Left renal cortex interstitium (tissue), 4 donors: Measurements from ENCODE around the gene EPHA2. TPM values are rescaled to one million over a fixed set of nuclear protein-coding genes. Genes with fewer than 3 reads are reported as not detected.
"Not testable (repeated sequence)": the region's sequence is repeated elsewhere in the genome, so short reads cannot be mapped to it uniquely, and the experiment has no call there.

ENCODE experiments used
- DNase-seq, 4 donors: peaks; one replicate each; pipeline ENCODE4 v3.0.0-alpha.2; 2013; ENCODE audit warnings: low read depth in 4 of 4, low spot score in 2 of 4, missing footprints in 1 of 4
- polyA plus RNA-seq, 4 donors: library from polyadenylated mRNA; unstranded; fragments of 120-200 nt; gene quantifications; one replicate each; pipeline ENCODE4 v1.2.1, GENCODE V29; 2013; ENCODE audit not compliant: insufficient read length in 4 of 4

The EPHA2 gene
- 10 to 100 TPM; 12.9 to 25.0 (median 20.1) TPM for polyA plus RNA-seq

DNA sequence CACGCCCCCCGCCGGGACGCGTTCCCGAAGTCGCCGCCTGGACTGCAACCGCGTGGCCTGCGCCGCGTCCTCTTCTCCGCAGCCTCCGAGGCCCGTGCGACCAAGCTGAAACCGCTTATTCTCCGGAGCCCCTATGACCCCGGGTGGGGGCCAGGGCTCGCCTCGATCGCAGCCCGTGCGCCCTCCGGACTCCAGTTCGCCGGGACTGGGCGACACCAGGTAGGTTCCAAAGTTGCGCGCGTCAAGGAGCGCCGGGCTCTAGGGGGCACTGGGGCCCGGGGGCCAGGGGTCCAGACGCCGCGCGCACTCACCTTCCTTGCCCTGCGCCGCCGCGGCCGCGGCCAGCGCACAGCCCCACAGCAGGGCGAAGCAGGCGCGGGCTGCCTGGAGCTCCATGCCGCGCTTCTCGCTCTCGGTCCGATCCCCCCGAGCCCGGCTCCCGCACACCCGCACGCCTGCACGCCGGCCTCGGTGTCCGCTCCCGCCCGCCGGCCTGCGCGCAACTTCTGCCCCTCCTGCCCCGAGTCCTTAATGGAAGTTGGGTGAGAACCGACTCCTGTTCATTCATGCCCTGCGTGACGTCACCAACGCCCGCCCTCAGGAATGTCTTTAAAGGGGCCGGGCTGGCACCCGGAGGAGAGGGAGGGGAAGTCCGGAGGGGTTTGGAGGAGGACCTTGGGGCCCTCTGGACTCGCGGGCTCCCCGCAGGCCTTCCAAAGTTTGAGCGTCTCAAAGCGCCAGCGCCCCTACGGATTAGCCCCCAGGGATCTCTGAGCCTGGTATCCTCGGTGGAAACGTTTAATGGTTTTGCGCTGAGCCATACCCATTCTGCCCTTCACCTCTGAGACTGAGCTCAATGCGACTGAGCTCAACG is at the start of gene EPHA2:
Gene EPHA2, minus strand, starts transcription at position 533 of the 874 bp plus-strand sequence. Its CDS starts 137 bp downstream, at position 396.
- peak in 1 of 4 donors; percentile 96 for DNase-seq

GRCh38 chr1:16205334-16205671 is 49.4 kb upstream of the EPHA2 start:
- no peak for DNase-seq

GRCh38 chr1:16204634-16205333 is 48.9 kb upstream of the EPHA2 start:
- no peak for DNase-seq

- no peak for DNase-seq
These were observed 48.3 kb upstream of the EPHA2 start for GRCh38 chr1:16204216-16204615.

DNA sequence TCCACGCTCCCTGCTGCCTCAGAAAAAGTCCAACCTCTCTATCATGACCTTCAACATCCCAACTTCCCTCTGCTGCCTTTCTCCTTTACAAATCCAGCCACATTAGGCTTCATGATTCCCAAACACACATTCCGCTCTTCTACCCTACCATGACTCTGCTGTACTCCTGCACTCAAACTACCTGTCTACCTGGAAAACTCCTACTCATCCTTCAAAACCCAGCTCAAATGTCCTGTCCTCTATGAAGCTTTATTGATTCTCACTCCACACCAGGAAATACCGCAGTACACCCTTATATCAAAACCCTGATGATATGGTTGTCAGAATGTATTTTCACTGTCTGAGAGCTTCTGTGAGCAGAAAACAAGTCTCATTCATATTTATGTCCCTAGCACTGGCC is 47.7 kb upstream of the EPHA2 start:
- DNase-seq: no peak

- no peak for DNase-seq
These were observed 46.7 kb upstream of the EPHA2 start for GRCh38 chr1:16202281-16203210.

GRCh38 chr1:16199700-16200099 is 43.8 kb upstream of the EPHA2 start:
- no peak for DNase-seq

DNA sequence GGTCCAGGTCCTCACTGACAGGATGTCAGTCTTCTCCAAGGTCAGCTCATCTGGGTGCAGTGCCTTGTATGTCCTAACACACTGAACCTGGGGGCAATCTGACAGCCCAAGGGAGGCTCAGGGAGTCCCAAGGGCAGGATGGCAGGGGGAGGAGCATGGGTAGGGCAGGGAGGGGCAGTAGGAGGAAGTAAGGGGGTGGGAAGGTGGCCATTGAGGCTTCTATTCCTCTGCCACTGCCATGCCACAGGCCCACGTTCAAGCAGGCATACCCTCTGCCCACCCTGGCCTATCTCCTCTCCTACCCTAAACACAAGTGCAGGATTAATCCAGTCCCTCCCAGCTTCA is 43.3 kb upstream of the EPHA2 start:
- no peak for DNase-seq

DNA sequence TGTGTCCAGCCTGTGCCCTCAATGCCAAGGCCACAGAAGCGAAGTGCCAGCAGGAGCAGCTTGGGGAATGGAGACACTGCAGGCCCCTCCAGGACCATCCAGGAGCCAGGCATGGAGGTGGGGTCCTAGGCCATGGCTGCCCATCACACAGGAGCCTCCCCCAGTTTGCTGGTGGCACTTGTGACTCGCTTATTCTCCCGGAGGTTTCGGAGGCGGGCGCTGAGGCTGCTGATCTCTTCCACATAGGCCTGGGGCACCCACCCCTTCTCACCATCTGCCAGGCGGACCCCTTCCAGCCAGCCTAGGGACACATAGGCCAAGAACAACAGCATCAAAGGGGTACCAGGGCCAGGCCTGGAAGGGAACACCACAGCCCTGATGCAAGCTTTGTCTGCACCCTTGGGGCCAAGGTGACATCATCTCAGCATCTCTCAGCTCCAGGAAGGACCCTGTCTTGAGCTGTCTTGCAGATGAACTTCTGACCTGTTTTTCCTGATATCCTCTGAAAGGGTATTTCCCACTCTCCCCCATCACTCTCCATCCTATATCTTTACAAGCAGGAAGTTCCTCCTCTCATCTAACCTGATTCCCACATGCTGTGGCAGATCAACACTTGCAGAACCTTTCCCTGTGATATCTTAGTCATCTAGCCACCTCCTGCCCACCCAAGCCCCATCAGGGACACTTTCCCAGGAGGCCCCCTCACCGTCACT is 42.7 kb upstream of the EPHA2 start:
- DNase-seq: no peak

DNA sequence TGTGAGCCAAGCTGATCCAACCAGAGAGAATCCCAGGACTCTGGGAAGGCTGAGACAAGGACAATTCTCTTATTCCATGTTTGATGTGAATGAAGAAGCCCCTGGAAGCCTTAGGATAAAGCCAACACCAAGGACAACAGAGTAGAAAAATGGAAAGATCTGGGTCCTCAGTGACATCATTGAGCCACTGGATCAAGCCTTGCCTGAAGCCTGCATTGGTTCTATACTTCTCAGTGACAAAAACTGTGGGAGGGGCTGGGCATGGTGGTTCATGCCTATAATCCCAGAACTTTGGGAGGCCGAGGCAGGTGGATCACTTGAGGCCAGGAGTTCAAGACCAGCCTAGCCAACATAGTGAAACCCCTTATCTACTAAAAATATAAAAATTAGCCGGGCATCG is 41.0 kb upstream of the EPHA2 start:
- DNase-seq: no peak

DNA sequence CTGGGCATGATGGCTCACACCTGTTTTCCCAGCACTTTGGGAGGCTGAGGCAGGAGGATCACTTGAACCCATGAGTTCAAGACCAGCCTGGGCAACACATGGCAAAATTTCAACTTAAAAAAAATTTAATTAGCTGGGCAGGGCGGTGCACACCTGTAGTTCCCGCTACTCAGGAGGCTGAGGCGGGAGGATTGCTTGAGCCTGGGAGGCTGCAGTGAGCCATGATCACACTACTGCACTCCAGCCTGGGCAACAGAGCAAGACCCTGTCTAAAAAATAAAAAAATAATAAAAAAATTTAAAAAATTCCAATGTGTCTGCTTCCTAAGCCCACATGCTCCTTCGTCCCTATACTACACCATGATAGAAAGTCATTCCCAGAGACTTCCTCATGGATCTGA is 40.3 kb upstream of the EPHA2 start:
- not testable (repeated sequence) for DNase-seq

- DNase-seq: no peak
These were observed 39.6 kb upstream of the EPHA2 start for GRCh38 chr1:16195518-16195905.

DNA sequence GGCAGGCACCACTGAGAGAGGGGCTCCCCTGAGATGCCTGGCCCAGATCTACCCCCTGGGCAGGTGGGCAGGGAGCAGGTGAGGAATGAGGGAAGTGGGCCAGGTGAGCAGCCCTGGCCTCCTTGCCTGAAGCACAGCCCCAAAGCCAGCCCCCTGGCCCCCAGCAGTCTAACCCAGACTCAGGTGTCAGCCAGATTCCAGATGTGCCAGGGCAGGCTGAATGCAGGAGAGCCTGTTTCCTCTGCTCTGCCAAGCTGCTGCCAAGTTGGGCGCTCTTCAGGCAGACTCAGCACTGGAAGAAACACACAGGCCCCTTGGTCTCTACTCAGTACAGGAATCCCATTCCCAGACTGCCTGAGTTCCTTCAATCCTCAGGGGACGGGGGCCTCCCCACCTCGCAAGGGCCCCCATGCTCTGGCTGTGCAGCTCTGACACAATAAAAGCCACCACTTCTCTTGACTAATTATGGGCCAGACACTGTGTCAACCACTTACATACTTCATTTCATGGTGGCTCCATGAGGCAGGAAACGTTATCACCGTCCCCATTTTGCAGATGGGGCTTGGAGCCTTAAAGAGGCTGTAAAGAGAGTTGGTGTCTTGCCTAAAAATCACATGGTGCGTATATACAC is 36.2 kb upstream of the EPHA2 start:
- DNase-seq: no peak

DNA sequence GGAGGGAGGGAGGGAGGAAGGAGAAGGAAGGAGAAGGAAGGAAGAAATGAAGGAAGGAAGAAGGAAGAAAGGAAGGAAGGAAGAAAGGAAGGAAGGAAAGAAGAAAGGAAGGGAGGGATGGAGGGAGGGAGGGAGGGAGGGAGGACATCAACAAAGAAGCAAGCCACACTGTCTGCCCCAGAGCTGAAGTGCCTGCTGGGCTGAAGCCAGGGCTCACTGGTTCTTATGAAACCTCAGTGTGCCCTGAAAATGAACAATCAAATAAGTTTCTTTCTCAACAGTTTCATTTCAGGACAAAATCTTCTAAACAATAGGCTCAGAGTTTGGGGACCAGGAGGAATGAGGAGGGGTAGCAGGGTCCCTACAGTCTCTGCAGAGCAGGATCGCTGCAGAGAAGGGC is 35.4 kb upstream of the EPHA2 start:
- DNase-seq: no peak

DNA sequence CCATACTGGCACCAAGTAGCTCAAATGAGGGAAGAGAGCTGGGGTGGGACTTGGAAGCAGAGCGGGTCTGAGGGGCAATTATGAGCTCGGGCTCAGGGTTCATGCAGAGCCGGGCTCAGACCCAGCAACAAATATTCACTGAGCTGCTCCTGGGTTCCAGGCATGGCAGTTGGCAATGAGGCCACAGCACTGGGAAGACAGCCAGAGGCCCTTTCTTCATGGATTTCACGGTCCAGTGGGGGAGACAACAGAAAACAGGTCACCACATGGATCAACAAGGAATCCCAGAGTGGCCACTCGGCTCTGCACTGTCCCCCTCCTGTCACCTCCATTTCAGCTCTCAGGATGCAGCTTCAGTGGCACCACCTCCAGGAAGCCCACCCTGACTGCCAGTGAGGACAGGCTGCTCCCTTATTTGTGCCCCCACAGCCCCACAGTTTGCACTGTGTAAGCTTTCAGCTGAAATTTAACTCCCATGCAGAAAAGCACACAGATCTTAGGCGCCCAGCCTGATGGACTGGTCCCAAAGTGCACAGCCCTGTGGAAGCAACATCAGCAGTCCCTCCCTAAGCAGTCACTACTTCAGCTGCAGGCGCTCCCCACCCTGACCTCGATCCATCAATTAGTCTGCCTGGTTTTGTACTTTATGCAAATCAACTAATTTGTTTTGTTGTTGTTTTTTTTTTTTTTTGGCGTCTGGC is 34.2 kb upstream of the EPHA2 start:
- DNase-seq: no peak

GRCh38 chr1:16189003-16189402 is 33.1 kb upstream of the EPHA2 start:
- DNase-seq: no peak

DNA sequence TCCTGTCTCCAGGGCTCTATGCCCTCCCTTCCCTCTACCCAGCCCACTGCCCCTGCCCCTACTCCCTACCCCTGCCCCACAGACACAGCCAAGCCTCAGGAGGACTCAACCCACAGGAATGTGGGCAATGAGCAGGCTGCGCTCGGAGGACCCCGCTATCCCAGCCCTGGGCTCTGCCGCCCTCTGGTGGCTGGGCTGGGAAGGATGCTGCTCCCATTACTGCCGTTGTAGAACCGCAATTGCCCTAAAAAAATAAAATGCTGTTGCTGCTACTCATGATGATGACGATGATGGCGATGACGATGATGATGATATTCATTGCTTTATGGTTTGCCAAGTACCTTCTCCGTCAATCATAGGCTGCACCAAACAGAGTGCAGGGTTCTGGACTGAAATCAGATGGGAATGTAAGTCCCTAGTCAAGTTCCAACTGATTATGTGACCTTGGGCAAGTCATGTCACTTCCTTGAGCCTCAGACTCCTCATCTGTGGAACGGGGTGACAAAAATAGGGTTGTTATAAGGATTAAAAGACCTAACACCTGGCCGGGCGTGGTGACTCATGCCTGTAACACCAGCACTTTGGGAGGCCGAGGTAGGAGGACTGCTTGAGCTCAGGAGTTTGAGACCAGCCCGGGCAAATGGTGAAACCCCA is 32.0 kb upstream of the EPHA2 start:
- no peak for DNase-seq

GRCh38 chr1:16186655-16187235 is 30.9 kb upstream of the EPHA2 start:
- no peak for DNase-seq
